Stimulated activated CD4-positive, alpha-beta T cell treated with anti-CD3 and anti-CD28 coated beads, Interleukin-15, amount 100 ng/mL, for 1 hour (primary cell): ENCODE measurements around the gene CYP4A22.
"Not testable (repeated sequence)": the region's sequence is repeated elsewhere in the genome, so short reads cannot be mapped to it uniquely, and the experiment has no call there.

Experiments used
- DNase-seq, 2 donors: peaks; one replicate each; pipeline ENCODE4 v3.0.0-alpha.2; 2020; ENCODE audit warnings: low read depth in 1 of 2, low spot score in 1 of 2

CYP4A22 gene

DNA sequence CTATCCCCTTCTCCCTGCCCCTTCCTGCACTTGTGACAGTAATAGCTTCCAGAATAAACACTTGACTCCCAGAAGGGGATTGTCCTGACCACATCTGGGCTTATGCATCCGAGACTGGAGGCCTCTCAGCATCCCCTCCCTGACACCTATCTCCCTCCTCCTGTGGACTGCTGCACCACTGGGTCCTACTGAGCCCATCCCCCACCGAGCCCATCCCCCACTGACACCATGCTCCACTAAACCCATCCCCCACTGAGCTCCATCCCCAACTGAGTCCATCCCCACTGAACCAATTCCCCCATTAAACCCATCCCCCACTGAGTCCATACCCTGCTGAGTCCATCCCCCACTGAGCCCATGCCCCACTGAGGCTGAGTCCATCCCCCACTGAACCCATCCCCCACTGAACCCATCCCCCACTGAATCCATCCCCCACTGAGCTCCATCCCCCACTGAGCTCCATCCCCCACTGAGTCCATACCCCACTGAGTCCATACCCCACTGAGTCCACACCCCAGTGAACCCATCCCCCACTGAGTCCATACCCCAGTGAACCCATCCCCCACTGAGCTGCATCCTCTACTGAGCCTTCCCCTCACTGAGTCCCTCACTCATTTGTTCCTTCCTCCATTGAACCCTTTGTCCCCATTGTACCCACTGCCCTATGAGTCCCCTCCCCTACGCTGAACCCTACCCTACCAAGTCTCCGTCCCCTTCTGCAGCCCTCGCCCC lies 47.0 kb downstream of the CYP4A22 start:
- no peak for DNase-seq

DNA sequence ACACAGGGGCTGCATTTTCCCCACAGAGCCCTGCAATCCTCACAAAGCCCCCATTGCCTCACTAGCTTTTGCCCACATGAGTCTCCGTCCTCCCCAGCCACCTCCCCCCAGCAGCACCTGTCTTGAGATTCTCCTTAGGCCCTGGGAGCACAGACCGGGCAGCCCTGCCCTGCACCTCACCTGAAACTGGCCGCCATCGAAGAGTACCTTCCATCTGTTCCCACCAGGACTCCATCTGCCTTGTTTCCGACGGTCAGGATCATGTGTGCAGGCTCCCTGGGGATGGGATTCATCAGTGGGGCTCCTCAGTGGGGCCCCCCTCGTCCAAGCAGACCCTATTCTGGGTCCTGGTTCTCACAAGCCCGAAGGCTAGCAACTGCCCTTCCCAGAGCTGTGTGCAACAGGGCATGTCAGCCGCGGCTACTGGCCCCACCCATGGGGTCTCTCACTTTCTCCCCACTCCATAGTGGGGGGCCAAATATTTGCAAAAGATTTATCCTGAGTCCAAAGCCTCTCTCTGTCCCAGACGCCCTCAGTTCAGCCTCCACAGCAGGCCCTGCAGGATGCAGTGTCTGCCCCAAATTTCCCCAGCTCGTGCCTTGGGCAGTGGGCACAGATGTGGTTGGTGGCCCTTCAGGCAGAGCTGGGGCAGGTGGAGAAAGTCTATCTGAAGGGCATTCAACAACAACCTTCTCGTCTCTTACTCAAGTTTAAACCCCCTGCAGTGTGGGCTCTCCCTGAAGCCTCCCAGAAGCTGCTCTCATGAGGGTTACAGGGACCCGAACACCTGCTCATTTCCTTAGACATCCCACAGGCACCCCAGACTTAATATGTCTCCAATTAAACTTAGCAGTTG lies 47.8 kb downstream of the CYP4A22 start:
- DNase-seq: no peak

DNA sequence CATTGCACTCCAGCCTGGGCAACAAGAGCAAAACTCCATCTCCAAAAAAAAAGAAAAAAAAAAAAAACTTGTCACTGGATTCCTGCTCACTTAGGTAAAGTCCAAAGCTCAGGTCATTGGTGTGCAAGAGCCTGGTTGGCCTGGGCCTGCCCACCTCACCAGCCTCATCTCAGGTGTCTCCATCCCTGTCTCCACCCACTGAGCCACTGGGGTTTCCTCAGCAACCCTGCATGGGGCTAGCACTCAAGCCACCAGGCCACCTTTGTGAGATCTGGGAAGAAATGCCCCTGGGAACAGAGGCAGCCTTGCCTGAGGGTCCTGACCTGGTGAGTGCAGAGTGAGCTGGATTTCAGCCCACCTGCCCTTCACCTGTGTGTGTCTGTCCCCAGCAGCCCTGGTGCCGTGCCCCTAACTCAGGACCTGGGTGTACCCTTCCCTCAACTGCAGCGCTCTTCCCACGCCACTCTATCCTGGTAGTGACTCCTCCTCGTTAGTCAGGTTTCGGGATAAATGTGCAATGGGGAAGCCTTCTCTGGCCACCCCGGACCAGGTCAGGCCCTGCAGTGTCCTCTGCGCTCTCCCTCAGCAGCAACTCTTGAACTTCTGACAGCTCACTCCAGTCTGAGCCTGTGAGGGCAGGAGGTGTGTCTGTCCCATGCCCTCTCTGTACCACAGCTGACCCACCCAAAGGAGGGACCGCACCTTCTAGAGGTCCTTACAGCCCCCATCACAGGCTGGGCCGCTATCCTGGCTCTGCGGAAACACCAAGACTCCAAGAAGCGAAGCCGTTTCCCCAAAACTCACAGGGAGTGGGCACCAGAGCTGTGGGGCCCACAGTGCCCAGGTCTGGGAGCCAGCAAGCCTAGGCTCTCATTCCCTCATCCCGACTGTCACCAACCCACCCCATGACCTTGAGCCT lies 49.3 kb downstream of the CYP4A22 start:
- no peak for DNase-seq

DNA sequence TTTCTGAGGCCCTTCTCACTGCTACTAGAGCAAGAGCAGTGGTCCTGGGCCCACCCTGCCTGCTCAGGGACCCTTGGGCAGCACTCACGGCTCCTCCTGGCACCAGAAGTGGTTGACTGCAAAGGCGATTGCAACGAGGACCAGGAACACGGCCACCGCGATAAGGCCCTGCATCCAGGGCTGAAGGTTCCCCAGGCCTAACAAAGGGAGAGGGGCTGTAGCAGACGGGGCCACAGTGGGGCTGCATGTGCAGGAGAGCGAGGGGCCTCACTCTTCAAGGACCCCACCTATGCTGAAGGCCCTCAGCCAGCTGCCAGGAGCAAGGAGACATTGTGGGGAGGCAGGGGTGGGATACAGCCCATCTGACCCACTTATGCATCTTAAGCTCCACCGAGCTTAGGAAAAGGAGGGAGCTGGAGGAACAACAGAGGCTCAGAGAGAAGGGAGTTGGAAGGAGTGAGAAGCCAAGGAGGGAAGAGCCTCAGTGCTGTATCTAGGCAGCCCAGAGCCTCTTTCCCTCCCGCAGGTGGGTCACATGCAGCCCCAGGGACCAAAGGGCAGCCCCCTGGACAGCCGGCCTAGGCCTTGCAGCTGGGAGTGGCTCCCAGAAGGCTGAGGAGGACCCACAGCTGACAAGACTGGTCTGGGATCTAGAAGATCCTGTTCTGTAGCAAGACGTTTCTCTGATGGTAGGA lies 50.1 kb downstream of the CYP4A22 start:
- no peak for DNase-seq

DNA sequence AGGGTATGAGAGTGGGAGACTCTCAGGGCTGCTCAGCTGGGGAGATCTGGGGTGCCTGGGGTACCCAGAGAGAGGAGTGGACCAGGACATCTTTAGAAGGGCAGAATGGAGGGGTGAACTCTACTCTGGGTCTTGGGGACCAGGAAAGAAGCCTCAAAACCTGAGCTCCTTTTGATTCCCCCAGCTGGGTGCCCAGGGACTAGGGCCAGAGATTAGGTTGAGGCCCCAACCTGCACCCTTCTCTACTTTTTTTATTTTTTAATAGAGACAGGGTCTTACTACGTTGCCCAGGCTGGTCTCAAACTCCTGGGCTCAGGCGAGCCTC lies 50.6 kb downstream of the CYP4A22 start:
- DNase-seq: no peak

DNA sequence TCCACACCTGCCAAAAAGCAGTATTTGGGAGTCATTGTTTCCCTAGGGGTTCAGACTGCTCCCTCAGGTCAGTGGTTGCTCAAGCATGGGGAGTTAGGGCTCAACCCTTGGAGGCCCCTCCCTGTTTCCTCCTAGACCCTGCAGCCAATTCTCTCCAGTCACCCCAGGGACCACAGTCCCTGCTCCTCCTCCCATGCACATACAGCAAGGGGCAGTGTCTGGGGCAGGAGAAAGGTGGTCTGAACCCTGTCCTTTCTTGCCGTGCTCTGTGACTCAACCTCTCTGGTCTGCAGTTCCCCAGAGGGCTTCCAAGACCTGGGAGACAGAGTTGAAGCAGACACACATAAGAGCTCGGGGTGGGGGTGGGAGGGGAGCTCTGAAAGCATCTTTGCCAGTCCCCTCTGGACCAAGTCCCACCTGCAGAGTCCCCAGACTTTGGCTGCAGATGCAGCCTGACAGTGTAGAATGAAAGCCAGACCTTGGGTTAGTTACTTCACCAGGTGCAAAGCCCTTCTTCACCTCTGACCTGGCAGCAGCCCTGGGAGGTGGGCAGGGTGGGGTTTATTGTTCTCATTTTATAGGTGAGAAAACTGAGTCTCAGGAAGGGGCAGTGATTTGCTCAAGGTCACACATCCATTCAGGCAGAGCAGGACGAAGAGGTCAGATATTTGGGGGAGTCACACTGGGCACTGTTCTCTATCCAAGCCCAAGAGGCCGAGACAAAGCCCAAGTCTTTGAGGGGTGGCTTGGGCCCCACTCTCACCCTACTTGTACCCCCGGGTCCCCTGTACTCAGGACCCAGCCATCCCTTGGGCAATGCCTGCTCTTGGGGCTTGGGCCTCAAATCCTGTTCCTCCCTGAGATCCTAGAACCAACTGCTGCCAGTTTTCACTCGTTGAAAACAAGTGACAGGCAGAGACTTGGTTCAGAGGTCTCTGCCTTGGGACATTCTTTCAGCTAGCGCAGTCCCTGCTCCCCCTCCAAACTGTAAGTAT lies 51.8 kb downstream of the CYP4A22 start:
- DNase-seq: no peak

DNA sequence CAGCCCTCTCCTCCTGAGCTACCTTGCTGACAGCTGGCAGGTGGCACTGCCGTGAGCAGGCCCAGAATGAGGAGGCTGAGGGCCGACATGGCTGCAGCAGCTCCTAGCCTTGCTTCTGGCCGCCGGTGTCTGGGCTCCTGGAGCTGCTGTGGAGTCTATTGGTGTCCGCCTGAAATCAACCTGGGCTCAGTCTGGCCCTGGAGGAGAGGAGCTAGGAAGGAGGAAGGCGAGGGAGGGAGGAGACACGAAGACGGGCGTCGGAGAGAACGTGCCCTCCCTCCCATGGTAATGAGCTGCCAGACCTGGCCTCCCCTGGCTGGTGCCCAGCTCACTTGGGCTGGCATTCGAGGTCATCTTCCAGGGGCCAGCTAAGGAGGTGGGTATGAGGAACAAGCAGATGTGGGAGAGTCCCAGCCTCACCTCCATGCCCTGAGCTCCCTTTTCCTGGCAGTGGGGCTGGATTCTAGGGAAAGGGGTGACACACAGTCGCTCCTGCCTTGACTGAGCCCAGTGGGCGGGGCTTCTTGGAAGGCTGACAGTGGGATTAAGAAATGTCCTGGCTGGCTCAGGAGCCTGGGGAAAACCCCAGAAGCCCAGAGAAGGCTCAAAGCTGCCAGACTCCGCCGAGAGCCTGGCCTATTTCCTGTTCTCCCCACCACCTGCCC lies 52.7 kb downstream of the CYP4A22 start, which contains the start of gene PDZK1IP1:
Gene PDZK1IP1, minus strand, starts transcription at position 193 of the 665 bp plus-strand sequence. Its CDS starts 104 bp downstream, at position 89.
- DNase-seq: no peak

DNA sequence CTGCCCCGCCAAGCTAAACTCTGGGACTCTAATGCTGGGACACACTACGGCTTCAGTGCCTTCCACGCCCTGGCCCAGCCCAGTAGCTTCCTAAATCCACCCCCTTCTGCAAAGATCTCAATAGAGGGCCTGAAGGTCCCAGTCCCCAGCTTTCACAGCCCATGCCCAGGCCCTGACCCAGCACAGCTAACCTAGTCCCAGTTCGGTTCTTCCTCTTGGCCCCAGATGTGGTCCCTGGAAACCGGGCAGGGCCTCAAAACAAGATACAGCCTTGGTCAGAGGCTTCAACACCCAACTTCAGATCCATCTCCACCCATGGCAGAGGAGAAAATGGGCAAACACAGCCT lies 53.2 kb downstream of the CYP4A22 start:
- no peak for DNase-seq

DNA sequence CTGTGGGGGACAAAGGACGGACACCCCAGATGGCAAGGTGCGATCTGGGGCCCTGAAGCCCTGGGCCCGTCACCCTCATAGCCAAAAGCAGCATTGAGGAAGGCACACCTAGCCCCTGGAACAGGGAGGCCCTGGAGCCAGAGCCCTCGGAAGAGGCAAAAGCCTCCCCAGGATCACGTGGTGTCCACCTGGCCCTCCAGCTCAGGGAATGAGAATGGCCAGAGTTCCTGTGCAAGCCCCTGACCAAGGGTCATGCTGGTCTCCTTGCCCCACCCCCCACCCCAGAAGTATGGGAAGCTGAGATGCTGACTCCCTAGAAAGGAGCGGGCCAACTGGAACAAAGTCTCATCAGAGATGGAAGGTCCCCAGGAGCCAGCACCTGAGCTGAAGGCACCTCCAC lies 53.6 kb downstream of the CYP4A22 start:
- DNase-seq: no peak

DNA sequence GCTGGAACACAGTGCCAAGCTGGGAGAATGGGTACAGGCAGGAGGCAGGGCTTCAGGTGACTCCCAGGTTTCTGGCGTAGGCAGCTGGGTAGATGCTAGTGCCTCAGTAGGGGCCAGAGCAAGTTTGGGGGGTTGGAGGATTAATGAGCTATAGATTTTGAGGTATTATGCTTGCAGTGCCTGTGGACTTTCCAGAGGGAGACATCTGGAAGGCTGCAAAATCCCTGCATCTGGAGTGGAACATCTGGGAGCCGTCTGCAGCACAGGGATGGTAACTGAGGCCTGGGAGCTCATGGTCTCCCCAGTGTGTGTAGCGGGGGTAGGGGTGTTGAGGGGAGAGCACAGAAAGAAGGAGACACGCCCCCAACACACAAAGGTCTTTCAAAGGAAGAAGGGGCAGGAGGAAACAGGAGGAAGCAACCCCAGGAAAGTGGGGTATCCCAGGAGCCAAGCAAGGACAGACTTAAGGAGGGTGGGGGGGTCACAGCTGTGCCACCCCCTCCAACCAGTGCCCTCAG lies 54.8 kb downstream of the CYP4A22 start:
- DNase-seq: no peak

DNA sequence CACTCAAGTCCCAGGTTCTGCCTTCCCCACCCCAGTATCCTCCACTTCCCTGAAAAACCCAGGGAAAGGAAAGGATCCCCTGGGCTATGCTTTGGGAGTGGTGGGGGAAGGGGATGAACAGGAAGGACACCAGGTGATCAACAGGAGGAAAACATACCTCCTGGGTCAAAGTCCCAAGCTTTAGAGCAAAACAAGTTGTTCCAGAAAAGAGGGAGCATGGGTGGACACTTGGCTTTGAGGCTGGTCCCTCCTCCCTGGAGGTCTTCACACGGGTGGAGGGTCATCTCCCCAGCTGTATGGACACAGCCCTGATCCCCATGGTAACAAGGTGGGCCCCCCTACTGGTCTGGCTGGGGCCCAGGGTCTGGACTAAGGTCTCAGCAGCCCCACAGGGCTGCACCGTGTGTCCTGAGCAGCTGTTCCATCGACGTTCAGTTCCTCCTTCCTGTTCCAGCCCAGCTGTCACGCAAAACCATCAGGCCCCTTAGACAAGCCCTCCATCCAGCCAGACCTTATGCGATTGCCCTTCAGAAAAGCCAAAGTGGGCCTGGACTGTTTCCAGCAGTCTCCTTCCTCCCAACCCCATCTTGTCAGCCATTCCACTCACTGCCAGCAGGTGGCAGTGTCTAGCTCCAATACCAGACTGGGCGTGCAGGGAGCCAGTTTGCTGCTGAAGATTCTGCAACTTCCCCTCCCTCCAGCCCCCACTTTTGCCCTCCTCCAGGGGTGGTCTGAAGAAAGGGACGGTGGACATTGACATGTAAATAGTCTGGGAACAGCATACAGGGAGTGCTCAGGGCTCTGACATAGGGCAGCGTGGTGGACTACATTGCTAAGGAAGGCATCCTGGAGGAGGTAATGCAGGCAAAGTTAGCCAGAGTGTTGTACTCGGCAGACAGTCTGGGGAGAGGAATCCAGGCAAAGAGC lies 55.5 kb downstream of the CYP4A22 start:
- peak; percentile 36 to 59 for DNase-seq

DNA sequence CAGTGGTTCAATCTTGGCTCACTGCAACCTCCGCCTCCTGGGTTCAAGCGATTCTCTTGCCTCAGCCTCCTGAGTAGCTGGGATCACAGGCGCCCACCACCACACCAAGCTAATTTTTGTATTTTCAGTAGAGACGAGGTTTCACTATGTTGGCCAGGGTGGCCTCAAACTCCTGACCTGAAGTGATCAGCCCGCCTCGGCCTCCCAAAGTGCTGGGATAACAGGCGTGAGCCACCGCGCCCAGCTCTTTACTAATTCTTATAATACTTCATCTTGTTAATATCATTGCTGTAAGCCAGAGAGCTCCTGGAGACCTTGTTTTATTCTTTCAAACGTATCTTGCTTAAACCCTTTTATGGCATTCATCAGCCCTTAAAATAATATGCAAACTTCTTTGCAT lies 56.3 kb downstream of the CYP4A22 start:
- DNase-seq: not testable (repeated sequence)

DNA sequence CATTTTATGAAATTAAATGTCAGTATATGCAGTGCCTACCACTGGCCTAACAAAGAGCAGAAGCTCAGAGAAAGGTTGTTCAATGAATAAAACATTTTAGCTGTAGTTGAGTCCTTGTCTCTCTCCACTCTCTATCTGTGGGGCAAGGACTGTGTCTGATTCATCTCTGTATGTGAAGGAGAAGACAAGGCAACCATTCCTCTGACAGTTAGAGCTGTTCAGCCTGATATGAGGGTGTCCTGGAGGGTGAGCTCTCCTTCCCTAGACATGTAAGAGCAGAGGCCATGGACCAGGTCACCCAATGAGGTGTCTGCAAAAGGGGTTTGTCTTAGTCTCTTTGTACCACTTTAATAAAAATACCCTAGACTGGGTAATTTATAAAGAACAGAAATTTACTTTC lies 57.1 kb downstream of the CYP4A22 start:
- DNase-seq: no peak

DNA sequence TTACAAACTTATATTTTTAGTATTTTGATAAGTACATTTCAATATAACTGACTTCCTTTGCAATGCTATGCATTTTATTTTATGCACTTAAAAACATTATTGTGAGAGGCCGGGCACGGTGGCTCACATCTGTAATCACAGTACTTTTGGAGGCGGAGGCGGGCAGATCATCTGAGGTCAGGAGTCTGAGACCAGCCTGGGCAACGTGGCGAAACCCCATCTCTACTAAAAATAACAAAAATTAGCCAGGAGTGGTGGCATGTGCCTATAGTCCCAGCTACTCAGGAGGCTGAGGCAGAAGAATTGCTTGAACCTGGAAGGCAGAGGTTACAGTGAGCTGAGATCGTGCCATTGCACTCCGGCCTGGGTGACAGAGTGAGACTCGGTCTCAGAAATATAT lies 58.7 kb downstream of the CYP4A22 start:
- DNase-seq: not testable (repeated sequence)

DNA sequence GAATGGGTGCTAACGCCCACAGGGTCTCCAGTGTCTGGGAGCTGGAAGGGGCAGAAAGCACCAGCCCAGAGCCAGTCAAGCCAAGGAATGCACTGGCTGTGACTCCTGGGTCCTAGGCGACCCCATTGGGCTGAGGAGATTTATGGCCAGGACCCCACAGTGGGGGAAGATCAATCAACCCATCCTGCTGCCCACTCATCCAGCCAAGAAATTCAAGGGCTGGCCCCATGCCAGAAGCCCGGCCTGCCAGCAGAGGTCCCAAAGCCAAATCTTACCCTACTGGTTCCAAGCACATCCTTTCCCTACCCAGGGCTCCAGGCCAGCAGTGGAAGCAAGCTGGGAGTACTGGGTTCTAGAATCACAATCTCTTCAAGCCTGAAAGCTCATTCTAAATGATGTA lies 59.4 kb downstream of the CYP4A22 start:
- DNase-seq: no peak

DNA sequence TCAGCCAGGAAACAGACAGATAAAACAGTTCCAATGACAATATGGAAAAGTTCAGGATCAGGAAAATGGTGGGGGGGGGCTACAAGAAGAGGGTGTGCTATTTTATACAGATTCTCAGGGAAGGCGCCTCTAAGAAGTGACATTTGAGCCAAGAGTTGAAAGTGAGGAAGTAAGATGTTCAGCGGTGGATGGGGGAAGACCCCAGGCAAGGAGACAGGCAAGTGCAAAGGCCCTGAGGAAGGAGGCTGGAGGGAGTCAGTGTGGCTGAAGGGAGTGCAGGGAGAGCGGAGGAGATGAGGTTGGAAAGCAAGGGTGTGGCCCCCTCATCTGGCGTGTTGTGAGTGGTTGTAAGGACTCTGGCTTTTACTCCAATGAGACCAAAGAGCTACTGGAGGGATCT lies 61.0 kb downstream of the CYP4A22 start:
- no peak for DNase-seq
